Stimulated activated memory B cell treated with anti-CD40 and anti-IgM and Interleukin-4, amounts not matched to agents 10 μg/mL and 1 μg/mL and 100 μg/mL, for 72 hours (primary cell): ENCODE measurements around the gene MAPKAP1.

Source experiments
- ATAC-seq: fragments of 150-1000 bp; cut with Tn5 transposase; 2 replicates; pipeline ENCODE4 v1.10.0; 2021
- H3K27ac Mint-ChIP-seq: one replicate; pipeline ENCODE4 v1.8.0; 2022; ENCODE audit warnings: mild to moderate bottlenecking, mixed read lengths
- H3K27me3 Mint-ChIP-seq: one replicate; pipeline ENCODE4 v1.8.0; 2022; ENCODE audit warnings: mixed read lengths
- H3K36me3 Mint-ChIP-seq: one replicate; pipeline ENCODE4 v1.8.0; 2022; ENCODE audit warnings: mixed read lengths
- H3K4me1 Mint-ChIP-seq: one replicate; pipeline ENCODE4 v1.8.0; 2022; ENCODE audit warnings: mixed read lengths
- H3K4me3 Mint-ChIP-seq: one replicate; pipeline ENCODE4 v1.8.0; 2022; ENCODE audit warnings: mild to moderate bottlenecking, moderate library complexity, mixed read lengths
- H3K9me3 Mint-ChIP-seq: one replicate; pipeline ENCODE4 v1.8.0; 2022; ENCODE audit warnings: mixed read lengths

MAPKAP1 gene

GRCh38 chr9:125544988-125545651, 161.9 kb downstream of the MAPKAP1 start:
- Mint-ChIP-seq H3K9me3 (no peaks in the 10 kb centered on the region), H3K27ac (no peak overlapping the region), H3K27me3 (no peaks in the 10 kb centered on the region), H3K36me3 (peaks cover 28% of the 10 kb centered on the region), H3K4me3 (no peak overlapping the region), H3K4me1 (no peaks in the 10 kb centered on the region)
- no peak for ATAC-seq

GRCh38 chr9:125544484-125544883, 162.5 kb downstream of the MAPKAP1 start:
- no peaks in the 10 kb centered on the region for H3K27me3 Mint-ChIP-seq
- peaks cover 26% of the 10 kb centered on the region for H3K36me3 Mint-ChIP-seq
- no peaks in the 10 kb centered on the region for H3K9me3 Mint-ChIP-seq
- no peak overlapping the region for H3K4me3 Mint-ChIP-seq
- ATAC-seq: no peak
- H3K27ac Mint-ChIP-seq: no peak overlapping the region
- no peaks in the 10 kb centered on the region for H3K4me1 Mint-ChIP-seq

GRCh38 chr9:125541840-125542243, 165.2 kb downstream of the MAPKAP1 start:
- H3K4me3 Mint-ChIP-seq: no peak overlapping the region
- ATAC-seq: no peak
- peaks cover 35% of the 10 kb centered on the region for H3K36me3 Mint-ChIP-seq
- H3K27ac Mint-ChIP-seq: no peak overlapping the region
- H3K9me3 Mint-ChIP-seq: no peaks in the 10 kb centered on the region
- H3K4me1 Mint-ChIP-seq: peaks cover 6% of the 10 kb centered on the region
- no peaks in the 10 kb centered on the region for H3K27me3 Mint-ChIP-seq

DNA sequence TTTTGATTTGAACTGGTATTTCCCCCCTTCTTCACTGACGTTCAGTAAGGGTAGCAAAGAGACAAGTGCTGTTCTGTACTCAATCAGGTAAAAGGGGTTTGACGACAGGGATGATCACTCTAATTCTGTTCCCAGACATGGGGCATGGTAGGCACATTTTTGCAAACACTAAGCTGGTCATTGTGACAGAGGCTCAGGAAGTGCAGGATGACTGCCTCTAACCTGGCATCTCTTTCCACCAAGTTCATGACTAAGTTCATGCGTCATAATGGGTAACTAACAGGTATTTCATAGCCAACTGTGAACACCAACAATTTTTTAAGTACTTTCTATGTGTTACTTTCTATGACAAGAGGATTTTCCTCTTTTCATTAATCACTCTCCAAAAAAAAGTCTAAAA, 166.5 kb downstream of the MAPKAP1 start:
- H3K27me3 Mint-ChIP-seq: no peaks in the 10 kb centered on the region
- H3K9me3 Mint-ChIP-seq: no peaks in the 10 kb centered on the region
- H3K4me3 Mint-ChIP-seq: no peak overlapping the region
- peaks cover 6% of the 10 kb centered on the region for H3K4me1 Mint-ChIP-seq
- peaks cover 35% of the 10 kb centered on the region for H3K36me3 Mint-ChIP-seq
- no peak for ATAC-seq
- H3K27ac Mint-ChIP-seq: no peak overlapping the region

- Mint-ChIP-seq H3K27me3 (no peaks in the 10 kb centered on the region), H3K36me3 (peaks cover 35% of the 10 kb centered on the region), H3K27ac (no peak overlapping the region), H3K4me3 (no peak overlapping the region), H3K9me3 (no peaks in the 10 kb centered on the region), H3K4me1 (peaks cover 6% of the 10 kb centered on the region)
- no peak for ATAC-seq
These were observed 168.9 kb downstream of the MAPKAP1 start for GRCh38 chr9:125538092-125538473.

- Mint-ChIP-seq H3K27ac (no peak overlapping the region), H3K4me1 (peaks cover 7% of the 10 kb centered on the region), H3K36me3 (peaks cover 37% of the 10 kb centered on the region), H3K9me3 (no peaks in the 10 kb centered on the region), H3K27me3 (no peaks in the 10 kb centered on the region), H3K4me3 (no peak overlapping the region)
- no peak for ATAC-seq
These were observed 169.4 kb downstream of the MAPKAP1 start for GRCh38 chr9:125537442-125538091.

GRCh38 chr9:125536776-125537175, 170.2 kb downstream of the MAPKAP1 start:
- H3K9me3 Mint-ChIP-seq: no peaks in the 10 kb centered on the region
- peaks cover 13% of the 10 kb centered on the region for H3K4me1 Mint-ChIP-seq
- H3K36me3 Mint-ChIP-seq: peaks cover 36% of the 10 kb centered on the region
- no peak for ATAC-seq
- H3K27ac Mint-ChIP-seq: no peak overlapping the region
- H3K4me3 Mint-ChIP-seq: no peak overlapping the region
- no peaks in the 10 kb centered on the region for H3K27me3 Mint-ChIP-seq

- no peaks in the 10 kb centered on the region for H3K9me3 Mint-ChIP-seq
- peaks cover 32% of the 10 kb centered on the region for H3K36me3 Mint-ChIP-seq
- H3K4me3 Mint-ChIP-seq: no peak overlapping the region
- H3K4me1 Mint-ChIP-seq: peaks cover 16% of the 10 kb centered on the region
- ATAC-seq: no peak
- no peaks in the 10 kb centered on the region for H3K27me3 Mint-ChIP-seq
- no peak overlapping the region for H3K27ac Mint-ChIP-seq
These were observed 170.7 kb downstream of the MAPKAP1 start for GRCh38 chr9:125536167-125536772.

- no peak overlapping the region for H3K4me3 Mint-ChIP-seq
- no peak for ATAC-seq
- H3K36me3 Mint-ChIP-seq: peaks cover 22% of the 10 kb centered on the region
- H3K4me1 Mint-ChIP-seq: peaks cover 28% of the 10 kb centered on the region
- H3K27me3 Mint-ChIP-seq: no peaks in the 10 kb centered on the region
- no peaks in the 10 kb centered on the region for H3K9me3 Mint-ChIP-seq
- no peak overlapping the region for H3K27ac Mint-ChIP-seq
These were observed 171.9 kb downstream of the MAPKAP1 start for GRCh38 chr9:125534971-125535701.

DNA sequence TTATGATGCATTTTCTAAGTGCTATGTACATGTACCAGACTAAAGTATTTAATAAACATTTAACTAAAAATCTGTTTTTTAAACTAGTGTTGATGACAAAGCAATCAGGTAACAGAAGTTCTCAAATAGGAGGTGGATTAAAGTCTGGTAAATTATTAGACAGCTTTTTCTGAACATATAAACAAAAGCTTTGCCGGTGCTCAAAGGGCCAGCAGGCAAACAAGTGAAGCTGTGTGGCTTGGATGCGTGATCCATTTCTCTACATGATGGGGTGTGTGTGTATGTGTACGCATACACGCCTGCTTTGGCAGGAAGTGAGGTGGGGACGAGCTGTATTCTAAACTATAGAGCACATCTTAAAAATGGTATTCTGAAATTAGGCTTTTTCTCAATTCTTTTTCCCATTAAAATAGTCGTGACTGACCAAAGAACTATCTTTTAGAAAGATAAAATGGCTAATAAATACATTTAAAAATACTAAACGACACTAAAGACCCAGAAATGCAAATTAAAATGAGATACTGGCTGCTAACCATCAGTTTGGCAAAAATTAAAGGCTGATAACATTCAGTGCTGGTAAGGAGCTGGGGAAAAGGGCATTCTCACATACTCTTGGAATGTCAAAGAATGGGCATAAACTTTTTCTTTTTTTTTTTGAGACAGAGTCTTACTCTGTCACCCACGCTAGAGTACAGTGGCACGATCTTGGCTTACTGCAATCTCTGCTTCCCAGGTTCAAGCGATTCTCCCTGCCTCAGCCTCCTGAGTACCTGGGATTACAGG, 174.0 kb downstream of the MAPKAP1 start:
- no peak overlapping the region for H3K4me3 Mint-ChIP-seq
- no peaks in the 10 kb centered on the region for H3K27me3 Mint-ChIP-seq
- no peaks in the 10 kb centered on the region for H3K9me3 Mint-ChIP-seq
- peaks cover 11% of the 10 kb centered on the region for H3K36me3 Mint-ChIP-seq
- H3K27ac Mint-ChIP-seq: peak overlapping the region; percentile 92
- ATAC-seq: no peak
- H3K4me1 Mint-ChIP-seq: peaks cover 39% of the 10 kb centered on the region

DNA sequence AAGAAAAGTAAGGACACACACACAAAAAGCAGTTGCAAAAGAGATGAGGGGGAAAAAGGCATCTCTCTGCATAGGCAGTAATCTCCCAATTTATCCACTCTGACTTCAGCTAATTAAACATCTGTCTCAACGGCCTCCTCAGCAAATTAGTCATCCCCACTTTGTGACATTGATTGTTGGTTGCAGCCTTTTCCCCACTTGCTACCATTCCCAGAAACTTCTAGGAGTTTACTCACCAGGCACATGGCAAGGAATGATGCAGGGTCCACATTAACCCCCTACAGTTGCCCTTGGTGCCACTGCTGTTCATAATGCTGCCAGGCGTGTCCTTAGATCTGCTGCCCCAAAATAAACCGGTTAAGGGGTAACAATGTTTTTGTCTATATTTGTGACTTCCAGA, 174.6 kb downstream of the MAPKAP1 start:
- H3K27me3 Mint-ChIP-seq: no peaks in the 10 kb centered on the region
- H3K4me3 Mint-ChIP-seq: no peak overlapping the region
- ATAC-seq: no peak
- H3K27ac Mint-ChIP-seq: peak overlapping the region; percentile 92
- no peaks in the 10 kb centered on the region for H3K9me3 Mint-ChIP-seq
- peaks cover 43% of the 10 kb centered on the region for H3K4me1 Mint-ChIP-seq
- peaks cover 7% of the 10 kb centered on the region for H3K36me3 Mint-ChIP-seq

DNA sequence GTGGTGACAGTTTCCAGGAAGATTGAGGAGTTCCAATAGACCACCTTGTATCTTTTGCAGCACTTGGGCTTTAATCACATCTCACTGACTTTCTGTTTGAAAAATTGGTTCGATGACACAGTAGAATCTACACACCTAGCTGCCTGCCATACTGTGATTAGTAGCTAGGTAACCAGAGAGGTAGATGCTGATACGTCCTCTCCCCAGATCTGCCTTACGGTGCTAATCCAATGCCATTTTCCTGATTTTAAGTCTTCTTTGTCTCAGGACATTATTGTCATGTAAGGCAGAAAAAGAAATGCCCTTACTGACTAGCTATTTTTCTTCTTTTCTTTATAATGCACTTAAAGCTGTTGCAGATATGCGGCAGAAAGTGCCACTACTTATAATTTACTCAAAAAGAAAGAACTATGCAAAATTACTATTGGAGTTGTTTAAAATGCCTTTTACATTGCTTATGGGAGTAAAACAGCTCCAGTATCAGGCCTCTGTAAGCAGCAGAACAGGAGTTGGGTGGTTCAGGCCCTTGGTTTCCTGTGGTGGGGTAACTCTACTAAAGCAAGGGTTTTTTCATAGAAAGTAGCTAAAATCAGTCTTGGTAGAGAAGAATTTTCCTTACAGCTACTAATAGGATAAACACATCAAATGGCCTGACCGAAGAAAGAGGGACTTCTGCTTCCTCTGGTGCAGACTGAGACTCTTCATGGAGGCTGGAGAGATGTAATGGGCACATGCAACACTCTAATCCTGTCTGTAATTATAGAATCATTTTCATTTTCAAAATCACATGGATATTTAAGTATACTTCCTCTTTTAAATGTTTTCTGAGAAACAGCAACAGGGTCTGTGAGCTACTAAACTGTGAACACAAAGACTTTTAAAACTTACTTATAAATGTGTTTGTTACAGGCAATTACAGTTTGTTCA, 177.2 kb downstream of the MAPKAP1 start:
- H3K4me1 Mint-ChIP-seq: peaks cover 62% of the 10 kb centered on the region
- H3K27me3 Mint-ChIP-seq: no peaks in the 10 kb centered on the region
- H3K9me3 Mint-ChIP-seq: no peaks in the 10 kb centered on the region
- H3K27ac Mint-ChIP-seq: peak overlapping the region; percentile 92
- ATAC-seq: peak; percentile 86
- H3K36me3 Mint-ChIP-seq: peaks cover 19% of the 10 kb centered on the region
- H3K4me3 Mint-ChIP-seq: peak overlapping the region; percentile 5

DNA sequence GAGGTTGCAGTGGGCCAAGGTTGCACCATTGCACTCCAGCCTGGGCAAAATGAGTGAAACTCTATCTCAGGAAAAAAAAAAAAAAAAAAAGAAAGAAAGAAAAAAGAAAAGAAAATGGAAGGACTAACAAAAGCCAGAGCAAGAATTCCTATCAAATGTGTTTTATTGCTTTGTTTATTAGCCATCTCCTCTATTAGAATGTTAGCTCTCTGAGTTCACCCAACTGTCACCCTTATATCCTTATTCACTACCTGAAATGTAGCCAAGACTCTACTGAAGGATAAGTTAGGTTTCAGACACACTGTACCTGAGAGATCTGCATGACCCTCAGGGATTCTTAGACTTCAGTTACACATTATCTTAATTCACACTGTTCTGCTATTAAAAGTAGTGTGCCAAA, 177.9 kb downstream of the MAPKAP1 start:
- no peak for ATAC-seq
- peak overlapping the region; percentile 29 for H3K4me3 Mint-ChIP-seq
- no peaks in the 10 kb centered on the region for H3K27me3 Mint-ChIP-seq
- H3K36me3 Mint-ChIP-seq: peaks cover 22% of the 10 kb centered on the region
- peak overlapping the region; percentile 92 for H3K27ac Mint-ChIP-seq
- peaks cover 64% of the 10 kb centered on the region for H3K4me1 Mint-ChIP-seq
- H3K9me3 Mint-ChIP-seq: no peaks in the 10 kb centered on the region

DNA sequence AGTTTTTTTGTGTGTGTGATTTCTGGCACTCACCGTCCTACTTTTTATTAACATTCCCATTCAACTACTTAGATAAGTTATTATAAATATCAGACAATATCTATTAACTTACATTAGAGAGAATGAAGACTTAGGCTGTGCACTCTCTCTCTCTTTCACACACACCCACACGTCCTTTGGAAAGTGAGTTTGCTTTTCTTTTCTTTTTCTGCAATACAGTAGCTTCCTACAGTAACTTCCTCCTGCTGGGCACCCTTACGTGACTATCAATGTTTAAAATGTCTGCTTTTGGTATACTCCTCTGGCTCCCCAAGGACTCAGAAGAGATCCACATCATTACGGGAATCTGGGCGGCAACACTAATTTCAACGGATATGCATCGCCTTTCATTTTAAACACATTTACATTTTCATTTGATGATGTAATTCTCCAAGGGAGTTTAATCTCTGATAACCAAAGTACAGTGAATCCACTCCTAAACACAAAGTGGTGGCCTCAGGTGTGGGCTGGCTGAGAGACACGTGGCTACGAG, 179.5 kb downstream of the MAPKAP1 start:
- Mint-ChIP-seq H3K4me1 (peaks cover 68% of the 10 kb centered on the region), H3K36me3 (peaks cover 34% of the 10 kb centered on the region), H3K9me3 (no peaks in the 10 kb centered on the region), H3K4me3 (no peak overlapping the region), H3K27me3 (no peaks in the 10 kb centered on the region), H3K27ac (peak overlapping the region; percentile 81)
- ATAC-seq: no peak
